Stimulated activated CD4-positive, alpha-beta T cell treated with anti-CD3 and anti-CD28 coated beads, Interleukin-1b, Interleukin-23, amount 100 ng/mL, for 48 hours (primary cell): ENCODE measurements around the gene POLD4.

Experiments used
- DNase-seq: peaks from one replicate; pipeline ENCODE4 v3.0.0-alpha.2; 2020

The POLD4 gene

DNA sequence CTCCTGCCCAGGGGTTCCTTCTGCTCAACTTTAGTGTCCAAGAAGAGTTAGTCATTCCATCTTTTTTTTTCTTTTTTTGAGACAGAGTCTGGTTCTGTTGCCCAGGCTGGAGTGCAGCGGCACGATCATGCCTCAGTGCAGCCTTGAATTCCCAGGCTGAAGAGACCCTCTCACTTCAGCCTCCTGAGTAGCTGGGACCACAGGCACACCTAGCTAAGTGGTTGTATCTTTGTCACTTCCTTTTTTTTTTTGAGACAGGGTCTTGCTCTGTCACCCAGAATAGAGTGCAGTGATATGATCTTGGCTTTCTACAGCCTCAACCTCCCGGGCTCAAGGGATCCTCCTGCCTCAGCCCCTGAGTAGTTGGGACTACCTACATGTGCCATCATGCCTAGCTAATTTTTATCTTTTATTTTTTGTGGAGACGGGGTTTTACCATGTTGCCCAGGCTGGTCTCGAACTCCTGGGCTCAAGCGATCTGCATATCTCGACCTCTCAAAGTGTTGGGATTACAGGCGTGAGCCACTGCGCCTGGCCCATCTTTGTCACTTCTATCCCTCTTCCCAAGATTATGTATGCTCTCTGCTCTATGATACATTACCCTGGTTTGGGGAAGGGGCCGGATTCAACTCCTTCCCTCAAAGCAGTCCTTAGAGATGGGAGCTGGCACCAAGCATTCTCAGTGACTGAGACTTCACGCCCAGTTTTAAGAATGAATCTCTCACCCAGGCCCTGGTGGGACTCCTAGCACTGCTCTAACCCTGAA is 40.0 kb downstream of the POLD4 start:
- DNase-seq = no peak

DNA sequence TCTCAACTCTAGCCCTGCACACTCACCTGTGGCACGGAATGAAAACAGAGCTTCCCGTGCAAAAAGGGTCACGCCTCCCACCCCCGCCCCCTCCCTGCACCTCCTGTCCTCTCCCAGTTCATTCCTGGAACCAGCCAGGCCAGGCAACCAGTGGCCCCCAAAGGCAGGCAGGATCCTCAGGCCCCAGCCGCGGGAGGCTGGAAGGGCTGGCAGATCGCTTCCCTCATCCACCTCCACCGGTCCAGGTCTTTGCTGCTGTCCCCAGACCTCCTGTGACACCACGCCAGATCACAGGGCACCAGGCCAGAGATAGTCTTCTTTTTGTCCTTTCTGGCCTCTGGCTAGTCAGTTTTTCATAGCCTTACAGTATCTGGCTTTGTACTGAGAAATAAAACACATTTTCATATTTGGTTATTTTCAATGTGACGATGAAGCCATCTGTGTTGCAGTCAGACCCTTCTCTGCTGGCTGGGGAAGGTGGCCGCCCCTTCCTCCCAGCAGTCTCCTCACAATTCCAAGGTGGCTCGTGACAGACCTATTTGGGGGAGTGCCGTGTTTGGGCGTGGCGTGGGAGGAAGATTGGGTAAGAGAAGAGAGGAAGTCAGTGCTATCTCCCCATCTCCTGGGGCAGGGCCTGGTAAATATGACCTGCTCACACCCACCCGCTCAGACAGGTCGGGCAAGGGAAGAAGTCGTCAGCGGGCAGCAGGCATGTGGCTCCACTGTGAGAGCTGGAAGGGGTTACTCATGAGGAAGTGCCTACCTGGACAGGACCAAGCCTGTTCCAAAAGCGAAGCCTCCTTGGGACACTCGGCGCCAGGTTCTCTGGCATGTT is 40.9 kb downstream of the POLD4 start:
- no peak for DNase-seq

DNA sequence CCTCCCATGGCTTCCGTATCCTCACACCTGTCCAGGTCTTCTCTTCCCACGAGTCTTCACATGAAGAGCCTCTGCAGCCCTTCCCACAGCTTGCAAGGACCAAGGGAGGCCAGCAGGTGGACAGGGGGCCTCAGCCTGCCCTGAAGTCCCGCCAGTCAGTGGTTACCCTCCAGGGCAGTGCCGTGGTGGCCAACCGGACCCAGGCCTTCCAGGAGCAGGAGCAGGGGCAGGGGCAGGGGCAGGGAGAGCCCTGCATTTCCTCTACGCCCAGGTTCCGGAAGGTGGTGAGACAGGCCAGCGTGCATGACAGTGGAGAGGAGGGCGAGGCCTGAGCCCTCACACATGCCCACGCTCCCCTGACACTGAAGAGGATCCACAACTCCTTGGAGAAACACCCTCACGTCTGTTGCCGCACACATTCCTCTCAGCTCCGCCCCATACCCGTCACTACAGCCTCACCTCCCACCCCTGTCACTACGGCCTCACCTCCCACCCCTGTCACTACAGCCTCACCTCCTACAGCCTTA is 41.7 kb downstream of the POLD4 start:
- no peak for DNase-seq

DNA sequence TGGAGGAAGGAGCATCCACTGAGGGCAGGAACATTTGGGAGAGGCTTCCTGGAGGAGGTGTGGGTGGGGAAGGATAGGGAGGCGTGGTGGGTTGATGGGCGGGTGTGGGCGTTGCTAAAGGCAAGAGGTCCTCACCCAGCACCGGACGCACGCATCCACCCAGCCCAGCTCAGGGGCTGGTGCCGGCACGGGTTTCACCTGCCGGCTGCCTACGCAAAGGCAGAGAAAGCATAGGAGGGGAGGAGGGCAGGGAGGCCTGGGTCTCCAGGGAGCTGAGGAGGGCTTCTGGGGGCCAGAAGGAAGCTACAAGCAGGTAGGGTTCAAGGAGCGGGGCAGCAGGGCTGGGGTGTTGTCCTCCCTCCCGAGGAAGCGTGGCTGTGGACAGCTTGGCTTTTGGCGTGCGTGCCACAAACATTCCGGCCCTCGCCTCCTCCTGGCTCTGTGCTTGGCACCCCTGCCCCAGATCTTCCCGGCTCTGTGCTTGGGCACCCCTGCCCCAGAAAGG is 42.2 kb downstream of the POLD4 start:
- no peak for DNase-seq

DNA sequence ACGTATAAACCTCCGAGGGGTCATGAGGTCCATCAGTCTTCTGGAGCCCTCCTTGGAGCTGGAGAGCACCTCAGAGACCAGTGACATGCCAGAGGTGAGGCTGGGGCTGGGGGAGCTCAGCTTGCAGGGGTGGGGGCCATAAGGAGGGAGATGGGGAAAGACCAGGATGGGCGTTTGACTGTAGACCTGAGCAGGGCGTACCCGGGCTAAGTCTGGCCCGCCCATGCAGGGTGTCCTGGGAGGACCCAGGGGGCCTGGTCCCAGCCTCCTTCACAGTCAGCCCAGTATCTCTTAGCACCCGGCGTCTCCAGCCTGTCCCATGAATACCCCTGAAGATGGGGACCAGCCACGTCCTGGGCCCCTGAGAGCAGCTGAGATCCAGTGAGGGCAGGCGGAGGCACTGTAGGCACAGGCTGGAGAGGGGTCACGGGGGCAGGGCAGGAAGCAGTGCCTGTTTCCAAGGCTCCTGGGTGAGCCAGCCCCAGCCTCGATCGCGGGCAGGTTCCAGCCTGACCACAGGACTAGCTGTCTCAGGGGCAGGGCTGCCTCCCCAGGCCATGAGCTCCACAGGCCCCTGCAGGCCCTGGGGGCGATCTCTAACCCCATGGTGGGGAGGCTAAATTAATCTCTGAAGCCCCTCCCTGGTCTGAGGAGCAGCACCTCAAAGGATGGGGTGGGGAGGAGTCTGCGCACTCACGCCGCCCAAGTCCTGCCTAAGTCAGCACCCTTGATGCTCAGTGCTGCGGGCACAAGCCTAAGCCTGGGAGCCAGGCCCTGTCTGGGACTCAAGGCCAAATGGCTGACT is 42.9 kb downstream of the POLD4 start:
- DNase-seq = no peak

DNA sequence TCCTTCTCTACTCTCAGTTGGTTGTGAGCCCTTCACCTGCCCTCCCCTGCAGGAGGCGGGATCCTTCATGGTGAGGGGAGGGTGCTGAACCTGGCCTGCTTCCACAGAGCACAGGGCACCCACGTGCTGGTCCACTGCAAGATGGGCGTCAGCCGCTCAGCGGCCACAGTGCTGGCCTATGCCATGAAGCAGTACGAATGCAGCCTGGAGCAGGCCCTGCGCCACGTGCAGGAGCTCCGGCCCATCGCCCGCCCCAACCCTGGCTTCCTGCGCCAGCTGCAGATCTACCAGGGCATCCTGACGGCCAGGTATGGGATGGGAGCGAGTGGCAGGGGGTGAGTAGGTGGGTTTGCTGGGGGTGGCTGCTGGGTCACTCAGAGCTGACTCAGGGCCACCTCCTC is 43.7 kb downstream of the POLD4 start:
- DNase-seq = no peak

DNA sequence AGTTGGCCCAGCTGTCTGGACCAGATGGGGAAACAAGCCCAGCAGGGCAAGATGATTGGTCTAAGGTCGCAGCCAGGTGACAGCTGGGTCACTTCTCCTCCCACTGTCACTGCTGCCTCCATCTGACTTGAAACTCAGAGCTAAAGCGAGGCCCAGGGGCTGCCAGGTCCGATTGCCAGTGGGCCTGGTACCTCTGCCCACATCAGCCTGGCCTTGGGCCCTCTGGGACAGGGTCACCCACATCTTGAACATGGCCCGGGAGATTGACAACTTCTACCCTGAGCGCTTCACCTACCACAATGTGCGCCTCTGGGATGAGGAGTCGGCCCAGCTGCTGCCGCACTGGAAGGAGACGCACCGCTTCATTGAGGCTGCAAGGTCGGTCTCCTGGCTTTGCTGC is 44.2 kb downstream of the POLD4 start:
- no peak for DNase-seq

DNA sequence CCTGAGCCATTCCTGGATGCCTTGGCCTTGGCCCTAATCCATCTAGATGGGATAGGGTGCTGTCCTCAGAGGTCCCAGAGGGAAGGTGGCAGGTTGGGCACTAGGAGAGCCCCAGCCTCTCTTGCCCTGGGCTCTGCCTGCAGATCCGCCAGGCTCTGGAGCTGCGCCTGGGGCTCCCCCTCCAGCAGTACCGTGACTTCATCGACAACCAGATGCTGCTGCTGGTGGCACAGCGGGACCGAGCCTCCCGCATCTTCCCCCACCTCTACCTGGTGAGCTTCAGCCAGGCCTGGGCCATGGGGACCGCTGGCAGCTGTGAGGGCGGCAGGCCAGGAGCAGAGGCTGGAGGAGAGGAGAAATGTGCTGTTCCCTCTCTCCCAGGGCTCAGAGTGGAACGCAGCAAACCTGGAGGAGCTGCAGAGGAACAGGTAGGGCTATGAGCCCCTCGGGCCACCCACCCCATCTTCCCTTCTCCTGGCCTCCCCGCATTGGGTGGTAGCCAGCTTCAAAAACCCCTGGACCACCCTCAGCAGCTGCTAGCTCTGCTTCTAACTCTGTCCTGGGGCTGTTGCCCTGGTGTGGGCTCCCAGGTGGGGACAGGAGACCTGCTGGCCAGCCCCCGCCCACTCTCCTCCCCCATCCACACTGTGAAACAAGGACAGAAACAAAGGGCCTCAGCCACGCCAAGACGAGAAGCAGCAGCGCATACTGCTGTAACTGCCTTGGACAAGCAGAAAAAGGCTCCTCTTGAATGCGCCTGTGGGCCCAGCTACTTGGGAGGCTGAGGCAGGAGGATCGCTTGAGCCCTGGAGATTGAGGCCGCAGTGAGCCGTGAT is 45.1 kb downstream of the POLD4 start:
- DNase-seq = no peak

DNA sequence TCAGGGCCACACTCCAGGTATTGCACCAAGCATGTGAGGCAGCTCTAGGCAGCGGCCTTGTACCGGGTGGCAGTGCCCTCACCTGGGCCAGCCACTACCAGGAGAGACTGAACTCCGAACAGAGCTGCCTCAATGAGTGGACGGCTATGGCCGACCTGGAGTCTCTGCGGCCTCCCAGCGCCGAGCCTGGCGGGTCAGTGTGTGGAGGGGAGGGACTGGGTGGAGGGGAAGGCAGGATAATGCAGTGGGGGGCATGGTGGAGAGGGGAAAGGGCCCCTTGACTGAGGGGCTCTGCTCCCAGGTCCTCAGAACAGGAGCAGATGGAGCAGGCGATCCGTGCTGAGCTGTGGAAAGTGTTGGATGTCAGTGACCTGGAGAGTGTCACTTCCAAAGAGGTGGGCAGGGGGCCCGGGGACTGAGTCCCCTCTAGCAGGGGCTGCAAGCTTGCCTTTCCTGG is 45.8 kb downstream of the POLD4 start:
- no peak for DNase-seq

DNA sequence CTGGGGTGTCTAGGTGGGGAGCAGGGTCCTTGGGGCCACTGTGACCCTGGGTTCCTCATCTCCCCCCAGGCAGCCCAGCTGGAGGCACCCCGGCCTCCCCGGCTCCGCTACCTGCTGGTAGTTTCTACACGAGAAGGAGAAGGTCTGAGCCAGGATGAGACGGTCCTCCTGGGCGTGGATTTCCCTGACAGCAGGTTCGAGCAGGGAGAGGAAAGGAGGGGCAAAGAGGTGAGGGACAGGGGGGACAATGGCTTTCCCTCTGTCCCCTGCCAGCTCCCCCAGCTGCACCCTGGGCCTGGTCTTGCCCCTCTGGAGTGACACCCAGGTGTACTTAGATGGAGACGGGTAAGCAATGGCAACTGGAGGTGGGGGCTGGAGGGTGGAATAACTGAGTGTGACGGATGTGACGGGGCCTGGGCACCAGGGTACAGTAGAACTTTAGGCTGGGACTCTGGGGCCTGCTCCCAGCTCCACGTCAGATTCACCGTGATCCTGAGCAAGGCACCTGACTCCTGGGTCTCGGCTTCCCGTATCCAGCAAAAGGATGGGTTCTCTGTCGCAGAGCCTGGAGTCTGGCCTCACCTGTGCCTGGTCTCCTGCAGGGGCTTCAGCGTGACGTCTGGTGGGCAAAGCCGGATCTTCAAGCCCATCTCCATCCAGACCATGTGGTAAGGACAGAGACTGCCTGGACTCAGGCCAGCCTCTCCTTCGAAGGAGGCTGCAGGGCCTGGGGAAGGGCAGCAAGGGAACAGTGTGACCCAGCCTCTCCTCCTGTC is 46.4 kb downstream of the POLD4 start:
- no peak for DNase-seq

DNA sequence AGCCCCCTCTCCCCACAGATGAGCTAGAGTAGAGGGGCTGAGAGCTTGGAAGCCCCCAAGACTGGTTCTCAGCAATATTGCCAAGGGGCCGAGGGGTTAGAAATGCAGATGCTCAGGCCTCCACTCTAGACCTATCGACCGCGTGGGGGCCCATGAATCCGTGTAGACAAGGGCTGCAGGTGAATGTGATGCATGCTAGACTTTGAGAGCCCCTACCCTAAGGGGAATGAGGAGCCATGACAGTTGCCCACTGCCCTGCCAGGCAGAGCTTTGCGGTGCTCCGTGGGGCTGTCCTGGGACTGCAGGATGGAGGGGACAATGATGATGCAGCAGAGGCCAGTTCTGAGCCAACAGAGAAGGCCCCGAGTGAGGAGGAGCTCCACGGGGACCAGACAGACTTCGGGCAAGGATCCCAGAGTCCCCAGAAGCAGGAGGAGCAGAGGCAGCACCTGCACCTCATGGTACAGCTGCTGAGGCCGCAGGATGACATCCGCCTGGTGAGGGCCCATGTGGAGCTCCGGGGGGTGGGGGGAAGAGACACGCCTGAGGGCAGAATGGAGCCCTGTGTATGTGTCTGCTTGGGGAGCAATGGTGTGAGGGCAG is 48.7 kb downstream of the POLD4 start:
- no peak for DNase-seq

DNA sequence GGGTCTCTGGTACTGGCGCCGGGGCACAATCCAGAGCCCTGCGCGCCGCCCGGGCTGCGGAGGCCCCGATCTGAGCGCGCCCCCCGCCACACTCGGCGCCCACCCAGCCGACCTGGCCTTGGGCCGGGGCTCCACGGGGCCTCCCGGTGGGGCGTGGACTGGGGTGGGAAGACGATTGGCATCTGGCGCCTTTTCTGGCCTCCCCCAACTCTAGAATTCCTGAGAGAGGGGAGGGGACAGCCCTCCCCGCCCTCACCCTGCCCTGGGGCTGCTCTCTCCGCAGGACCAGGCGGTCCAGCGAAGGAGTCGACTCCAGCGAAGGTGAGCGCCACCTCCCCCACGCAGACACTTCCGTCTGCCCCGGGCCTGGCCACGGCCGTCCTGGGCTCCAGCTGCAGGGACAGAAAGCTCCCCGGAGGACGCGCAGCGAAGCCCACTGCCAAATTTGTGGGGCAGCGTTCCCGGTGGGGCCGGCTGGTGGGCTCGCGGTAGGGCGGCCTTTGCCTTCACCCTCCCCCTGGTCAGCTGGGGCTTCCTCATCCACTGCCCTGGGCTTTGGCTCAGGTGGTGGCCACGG is 49.4 kb downstream of the POLD4 start:
- DNase-seq = no peak

DNA sequence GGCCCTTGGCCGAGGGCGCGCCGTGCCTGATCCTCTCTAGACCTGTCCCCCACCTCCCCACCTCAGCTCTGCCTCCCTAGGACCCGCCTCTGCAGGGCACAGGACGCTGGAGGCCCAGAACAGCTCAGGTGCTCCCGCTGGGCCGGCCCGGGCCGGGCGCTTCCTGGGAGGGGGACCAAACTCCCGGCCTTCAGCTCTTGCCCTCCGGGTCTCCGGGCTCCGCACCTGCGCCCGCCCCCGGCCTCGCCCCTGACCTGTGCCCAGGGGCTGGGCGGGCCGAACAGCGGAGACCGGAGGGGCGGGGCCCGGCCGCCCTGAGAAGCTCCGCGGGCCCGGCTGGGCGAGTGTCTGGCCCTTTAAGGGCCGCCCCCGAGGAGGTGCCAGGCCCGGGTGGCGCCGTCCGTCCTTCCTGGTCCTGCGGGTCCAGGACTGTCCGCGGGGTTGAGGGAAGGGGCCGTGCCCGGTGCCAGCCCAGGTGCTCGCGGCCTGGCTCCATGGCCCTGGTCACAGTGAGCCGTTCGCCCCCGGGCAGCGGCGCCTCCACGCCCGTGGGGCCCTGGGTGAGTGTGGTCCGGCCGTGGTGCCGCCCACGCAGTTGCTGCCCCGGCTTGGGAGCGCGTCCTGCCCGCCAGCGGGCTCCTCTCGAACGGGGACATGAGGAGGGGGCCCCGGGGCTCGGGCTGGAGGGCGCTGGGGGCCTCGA is 50.1 kb downstream of the POLD4 start, which contains the start of gene SSH3:
SSH3 (plus strand) TSS at position 399 of the 703 bp plus-strand sequence; CDS start at position 495, 96 bp downstream.
- DNase-seq = no peak

DNA sequence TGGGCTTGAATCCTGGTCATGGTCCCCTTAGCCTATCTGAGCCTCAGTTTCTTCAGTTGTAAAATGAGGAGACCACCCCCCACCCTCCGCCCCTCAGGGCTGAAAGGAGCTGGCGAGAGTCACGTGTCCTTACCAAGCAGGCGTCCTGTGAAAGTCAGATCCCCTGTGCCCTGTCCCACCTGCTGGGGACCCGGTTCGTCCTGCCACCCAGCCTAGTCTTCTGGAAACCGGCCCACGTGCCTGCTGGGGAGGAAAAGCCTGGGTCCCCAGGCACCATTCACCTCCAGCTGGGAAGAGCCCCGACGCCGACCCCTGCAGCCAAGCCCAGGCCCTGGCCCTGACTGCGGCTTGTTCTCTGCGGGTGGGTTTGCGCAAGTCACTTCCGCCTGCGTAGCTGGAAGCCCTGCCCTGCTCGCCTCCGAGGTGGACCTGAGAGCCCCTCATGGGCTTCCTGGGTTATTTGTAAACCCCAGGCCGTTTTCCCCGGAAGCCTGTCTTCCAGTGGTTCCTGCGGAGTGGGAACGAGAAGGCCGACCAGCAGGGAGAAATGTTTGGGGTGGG is 50.7 kb downstream of the POLD4 start:
- no peak for DNase-seq

DNA sequence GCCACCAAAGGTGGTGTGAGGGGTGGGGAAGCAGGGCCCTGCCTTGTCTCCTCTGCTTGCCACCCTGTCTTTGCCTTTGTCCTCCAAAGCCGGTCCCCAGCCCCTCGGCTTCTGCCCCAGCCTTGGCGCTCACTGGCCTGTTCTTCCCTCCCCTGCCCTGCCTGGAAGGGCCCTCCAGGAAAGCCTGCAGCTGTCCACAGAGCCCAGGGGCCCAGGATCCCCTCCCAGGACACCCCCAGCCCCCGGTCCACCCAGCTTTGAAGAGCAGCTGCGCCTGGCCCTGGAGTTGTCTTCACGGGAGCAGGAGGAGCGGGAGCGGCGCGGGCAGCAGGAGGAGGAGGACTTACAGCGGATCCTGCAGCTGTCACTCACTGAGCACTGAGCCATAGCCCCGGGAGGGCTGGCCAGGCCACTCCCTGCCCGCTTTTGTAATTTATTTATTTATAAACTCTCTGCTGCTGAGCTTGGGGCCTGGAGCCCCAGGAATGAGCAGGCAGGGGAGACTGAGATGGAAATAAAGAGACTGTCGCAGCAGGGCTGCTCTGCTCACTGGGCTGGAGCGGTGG is 51.3 kb downstream of the POLD4 start:
- no peak for DNase-seq

DNA sequence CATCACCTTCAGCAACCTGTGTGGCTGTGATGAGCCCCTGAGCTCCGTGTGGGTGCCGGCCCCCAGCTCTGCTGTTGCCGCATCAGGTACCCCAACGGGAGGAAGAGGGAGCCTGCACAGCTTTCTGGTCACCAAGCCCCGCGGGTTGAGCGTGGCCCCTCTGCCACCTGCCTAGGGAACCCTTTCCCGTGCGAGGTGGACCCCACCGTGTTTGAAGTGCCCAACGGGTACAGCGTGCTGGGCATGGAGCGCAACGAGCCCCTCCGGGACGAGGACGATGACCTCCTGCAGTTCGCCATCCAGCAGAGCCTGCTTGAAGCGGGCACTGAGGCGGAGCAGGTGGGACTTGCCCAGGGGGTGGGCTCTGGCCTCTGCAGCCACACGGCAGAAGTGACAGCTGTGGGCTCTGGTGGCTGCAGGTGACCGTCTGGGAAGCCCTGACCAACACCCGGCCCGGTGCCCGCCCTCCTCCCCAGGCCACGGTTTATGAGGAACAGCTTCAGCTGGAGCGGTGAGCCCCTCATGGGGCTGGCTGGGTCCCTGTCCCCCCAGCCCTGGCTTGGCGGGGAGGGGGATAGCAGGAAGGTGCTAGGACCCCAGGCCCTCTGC is 51.9 kb downstream of the POLD4 start:
- DNase-seq = no peak
